H9 (cell line): ENCODE measurements around the gene C1orf198. TPM values are rescaled to one million over a fixed set of nuclear protein-coding genes. Genes with fewer than 3 reads are reported as not detected.

Experiments
- DNase-seq: peaks from one replicate; pipeline ENCODE4 v3.0.0-alpha.2; 2017
- H2AFZ ChIP-seq: one replicate; pipeline ENCODE4 v1.6.1; 2013; ENCODE audit warnings: mild to moderate bottlenecking, low read length, control low read depth, moderate library complexity
- H2AK5ac ChIP-seq: 2 replicates; pipeline ENCODE4 v1.6.1; 2013; ENCODE audit warnings: low read length, control low read depth, mixed read lengths; ENCODE audit not compliant: insufficient read length
- H2BK120ac ChIP-seq: one replicate; pipeline ENCODE4 v1.6.1; 2013; ENCODE audit warnings: low read depth, mild to moderate bottlenecking, low read length, control low read depth, inconsistent platforms; ENCODE audit not compliant: poor library complexity, severe bottlenecking
- H2BK12ac ChIP-seq: 2 replicates; pipeline ENCODE4 v1.6.1; 2013; ENCODE audit warnings: low read length, control low read depth, mixed read lengths, low read depth; ENCODE audit not compliant: insufficient read length
- H2BK15ac ChIP-seq: 2 replicates; pipeline ENCODE4 v1.6.1; 2013; ENCODE audit warnings: low read depth, low read length, control low read depth
- H2BK20ac ChIP-seq: one replicate; pipeline ENCODE4 v1.6.1; 2013; ENCODE audit warnings: low read depth, mild to moderate bottlenecking, low read length, control low read depth, inconsistent platforms; ENCODE audit not compliant: poor library complexity, severe bottlenecking
- H2BK5ac ChIP-seq: 2 replicates; pipeline ENCODE4 v1.6.1; 2013; ENCODE audit warnings: low read length, control low read depth, mixed read lengths; ENCODE audit not compliant: insufficient read length
- H3K14ac ChIP-seq: 2 replicates; pipeline ENCODE4 v1.6.1; 2013; ENCODE audit warnings: low read length, control low read depth; ENCODE audit not compliant: insufficient read depth
- H3K18ac ChIP-seq: 2 replicates; pipeline ENCODE4 v1.6.1; 2013; ENCODE audit warnings: low read depth, mild to moderate bottlenecking, mixed read lengths, low read length, control low read depth; ENCODE audit not compliant: insufficient read length
- H3K23ac ChIP-seq: 2 replicates; pipeline ENCODE4 v1.6.1; 2013; ENCODE audit warnings: low read length, control low read depth, mixed read lengths, low read depth; ENCODE audit not compliant: insufficient read length
- H3K23me2 ChIP-seq: 2 replicates; pipeline ENCODE4 v1.6.1; 2013; ENCODE audit warnings: low read depth, mild to moderate bottlenecking, mixed read lengths, low read length, control low read depth; ENCODE audit not compliant: insufficient read length, poor library complexity, severe bottlenecking
- H3K27ac ChIP-seq: 2 replicates; pipeline ENCODE4 v1.5.1; 2013; ENCODE audit warnings: low read length, control low read depth, mixed read lengths, low read depth; ENCODE audit not compliant: insufficient read length
- H3K27me3 ChIP-seq: 2 replicates; pipeline ENCODE4 v1.6.1; 2013; ENCODE audit warnings: low read length, control low read depth, inconsistent platforms; ENCODE audit not compliant: insufficient read depth
- H3K4ac ChIP-seq: 2 replicates; pipeline ENCODE4 v1.6.1; 2013; ENCODE audit warnings: low read depth, mild to moderate bottlenecking, control low read depth, inconsistent platforms, low read length, moderate library complexity
- H3K4me1 ChIP-seq: 2 replicates; pipeline ENCODE4 v1.6.1; 2013; ENCODE audit warnings: low read length, control low read depth, inconsistent platforms; ENCODE audit not compliant: insufficient read depth
- H3K4me2 ChIP-seq: 2 replicates; pipeline ENCODE4 v1.6.1; 2013; ENCODE audit warnings: low read length, control low read depth, mixed read lengths; ENCODE audit not compliant: insufficient read length, insufficient read depth
- H3K56ac ChIP-seq: 2 replicates; pipeline ENCODE4 v1.6.1; 2013; ENCODE audit warnings: low read depth, mild to moderate bottlenecking, mixed read lengths, low read length, control low read depth; ENCODE audit not compliant: insufficient read length
- H3K79me1 ChIP-seq: 2 replicates; pipeline ENCODE4 v1.6.1; 2013; ENCODE audit warnings: low read depth, mild to moderate bottlenecking, moderate library complexity, low read length, control low read depth, inconsistent platforms; ENCODE audit not compliant: insufficient read depth, poor library complexity, severe bottlenecking
- H3K79me2 ChIP-seq: 2 replicates; pipeline ENCODE4 v1.6.1; 2013; ENCODE audit warnings: low read length, control low read depth, inconsistent platforms; ENCODE audit not compliant: insufficient read depth
- H3K9ac ChIP-seq: 2 replicates; pipeline ENCODE4 v1.6.1; 2013; ENCODE audit warnings: low read length, control low read depth, mixed read lengths; ENCODE audit not compliant: insufficient read length; ENCODE audit errors: extremely low read depth
- H3K9me3 ChIP-seq: one replicate; pipeline ENCODE4 v1.6.1; 2013; ENCODE audit warnings: low read depth, low read length, inconsistent platforms; ENCODE audit not compliant: control insufficient read depth
- H3T11ph ChIP-seq: one replicate; pipeline ENCODE4 v1.6.1; 2013; ENCODE audit warnings: mild to moderate bottlenecking, low read length, control low read depth, inconsistent platforms
- H4K20me1 ChIP-seq: one replicate; pipeline ENCODE4 v1.6.1; 2013; ENCODE audit not compliant: control insufficient read depth, insufficient read length, insufficient read depth
- H4K5ac ChIP-seq: 2 replicates; pipeline ENCODE4 v1.6.1; 2013; ENCODE audit warnings: low read depth, mild to moderate bottlenecking, mixed read lengths, low read length, control low read depth; ENCODE audit not compliant: insufficient read length
- H4K8ac ChIP-seq: replicated peaks from 2 replicates; pipeline ENCODE4 v1.6.1; 2013; ENCODE audit warnings: low read length, control low read depth, mixed read lengths, low read depth; ENCODE audit not compliant: insufficient read length
- H4K91ac ChIP-seq: 2 replicates; pipeline ENCODE4 v1.6.1; 2013; ENCODE audit warnings: low read depth, mild to moderate bottlenecking, moderate library complexity, mixed read lengths, low read length, control low read depth; ENCODE audit not compliant: insufficient read length
- H3K27ac Mint-ChIP-seq, 3 experiments: 2 replicates in 2 of 3; 3 replicates in 1 of 3; pipeline ENCODE4 v1.8.0; 2020 to 2021; ENCODE audit warnings: mixed read lengths in 3 of 3, mild to moderate bottlenecking in 1 of 3, moderate library complexity in 1 of 3
- H3K27me3 Mint-ChIP-seq: 2 replicates; pipeline ENCODE4 v1.8.0; 2021; ENCODE audit warnings: low read depth, mild to moderate bottlenecking, moderate library complexity, mixed read lengths
- H3K36me3 Mint-ChIP-seq, 3 experiments: 2 replicates in 2 of 3; 3 replicates in 1 of 3; pipeline ENCODE4 v1.8.0; 2020 to 2021; ENCODE audit warnings: low read depth in 3 of 3, mixed read lengths in 3 of 3; ENCODE audit not compliant: insufficient read depth in 1 of 3
- H3K4me1 Mint-ChIP-seq, 2 experiments: 2 replicates each; pipeline ENCODE4 v1.8.0; 2020; ENCODE audit warnings: mixed read lengths in 2 of 2
- H3K4me3 Mint-ChIP-seq, 2 experiments: 2 replicates in 1 of 2; 3 replicates in 1 of 2; pipeline ENCODE4 v1.8.0; 2020 to 2021; ENCODE audit warnings: mild to moderate bottlenecking in 2 of 2, mixed read lengths in 2 of 2, moderate library complexity in 1 of 2
- H3K9me3 Mint-ChIP-seq, 2 experiments: 2 replicates in 1 of 2; 3 replicates in 1 of 2; pipeline ENCODE4 v1.8.0; 2020; ENCODE audit warnings: mild to moderate bottlenecking in 2 of 2, mixed read lengths in 2 of 2, moderate library complexity in 1 of 2
- CTCF ChIP-seq: fragments of 200-600 bp; sonication (generic); conservative IDR thresholded peaks from 3 replicates; pipeline ENCODE4 v1.8.0; 2021; ENCODE audit warnings: antibody characterized with exemption, mild to moderate bottlenecking
- WGBS: extraction: QIAGEN DNeasy Blood & Tissue Kit; methylation state at CpG from one replicate; pipeline ENCODE4 v1.1.7; 2013; ENCODE audit warnings: missing lambda C conversion rate, low lambda C conversion rate, mixed read lengths; ENCODE audit not compliant: insufficient read length; ENCODE audit errors: extremely low coverage; 5-methylcytosine and 5-hydroxymethylcytosine counted together
- total RNA-seq: library from RNA; stranded (reverse); gene quantifications from 2 replicates; pipeline ENCODE4 v1.2.1, GENCODE V29; 2021

Gene C1orf198
- total RNA-seq, 1 experiment from 2014 or later = 28.9 TPM

DNA sequence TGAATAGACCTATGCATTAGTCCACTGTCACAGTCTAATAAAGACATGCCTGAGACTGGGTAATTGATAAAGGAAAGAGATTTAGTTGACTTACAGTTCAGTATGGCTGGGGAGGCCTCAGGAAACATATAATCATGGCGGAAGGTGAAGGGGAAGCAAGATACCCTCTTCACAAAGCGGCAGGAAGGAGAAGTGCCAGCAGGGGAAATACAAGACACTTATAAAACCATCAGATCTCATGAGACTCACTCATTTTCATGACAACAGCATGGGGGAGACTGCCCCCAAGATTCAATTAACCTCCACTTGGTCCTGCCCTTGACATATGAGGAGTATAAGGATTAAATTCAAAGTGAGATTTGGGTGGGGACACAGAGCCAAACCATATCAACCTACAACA, 61.8 kb downstream of the C1orf198 start:
- H3K23me2 ChIP-seq = no peaks in the 10 kb centered on the region
- no peak overlapping the region for H4K5ac ChIP-seq
- no peak overlapping the region for H3K4me3 Mint-ChIP-seq
- H3K27me3 Mint-ChIP-seq = peaks cover 76% of the 10 kb centered on the region
- H3K79me1 ChIP-seq = no peaks in the 10 kb centered on the region
- TF ChIP-seq CTCF = no peak
- H3K4me1 Mint-ChIP-seq = 0 out of 4 replicates have a peak, but pooled peaks cover 0 to 3% of the 10 kb centered on the region in 2 experiments
- DNase-seq = no peak
- no peak overlapping the region for H2BK15ac ChIP-seq
- H3K56ac ChIP-seq = no peak overlapping the region
- H3K9ac ChIP-seq = no peak overlapping the region
- no peak overlapping the region for H3K27ac ChIP-seq
- no peak overlapping the region for H2AFZ ChIP-seq
- no peak overlapping the region for H3K18ac ChIP-seq
- H4K20me1 ChIP-seq = no peaks in the 10 kb centered on the region
- no CpG with 5 or more reads among the region's 2 CpGs for WGBS
- H3K23ac ChIP-seq = no peak overlapping the region
- no peak overlapping the region for H2BK120ac ChIP-seq
- H3K36me3 Mint-ChIP-seq = no peaks in the 10 kb centered on the region
- H2BK5ac ChIP-seq = no peak overlapping the region
- H3K9me3 Mint-ChIP-seq = no peaks in the 10 kb centered on the region; a peak in 1 of 5 replicates
- no peak overlapping the region for H3K27ac Mint-ChIP-seq
- no peak overlapping the region for H4K8ac ChIP-seq
- H3K4me1 ChIP-seq = no peaks in the 10 kb centered on the region
- no peak overlapping the region for H2AK5ac ChIP-seq
- H3K9me3 ChIP-seq = no peaks in the 10 kb centered on the region
- no peak overlapping the region for H4K91ac ChIP-seq
- no peak overlapping the region for H3K4ac ChIP-seq
- H3K79me2 ChIP-seq = no peaks in the 10 kb centered on the region
- no peak overlapping the region for H3K4me2 ChIP-seq
- no peak overlapping the region for H3T11ph ChIP-seq
- H3K27me3 ChIP-seq = no peaks in the 10 kb centered on the region; the same call in 1 of the 2 replicates
- H3K14ac ChIP-seq = no peak overlapping the region
- H2BK12ac ChIP-seq = no peak overlapping the region
- H2BK20ac ChIP-seq = no peak overlapping the region
